Type B pancreatic cell (in vitro differentiated cells): ENCODE results near the gene AFF1. TPM values are rescaled to one million over a fixed set of nuclear protein-coding genes. Genes with fewer than 3 reads are reported as not detected.

Source experiments
- DNase-seq: peaks from one replicate; pipeline ENCODE4 v3.0.0; 2021; ENCODE audit warnings: mixed read lengths; ENCODE audit not compliant: unreplicated experiment; ENCODE audit errors: extremely low spot score
- H3K27ac Mint-ChIP-seq: 2 replicates; pipeline ENCODE4 v1.8.0; 2021; ENCODE audit warnings: mild to moderate bottlenecking, mixed read lengths
- H3K27me3 Mint-ChIP-seq: 2 replicates; pipeline ENCODE4 v1.8.0; 2021; ENCODE audit warnings: mixed read lengths
- H3K36me3 Mint-ChIP-seq: 2 replicates; pipeline ENCODE4 v1.8.0; 2021; ENCODE audit warnings: mixed read lengths
- H3K4me1 Mint-ChIP-seq: one replicate; pipeline ENCODE4 v1.8.0; 2021; ENCODE audit warnings: mixed read lengths; ENCODE audit not compliant: unreplicated experiment
- H3K4me3 Mint-ChIP-seq: 2 replicates; pipeline ENCODE4 v1.8.0; 2021; ENCODE audit warnings: mild to moderate bottlenecking, mixed read lengths
- H3K9me3 Mint-ChIP-seq: 2 replicates; pipeline ENCODE4 v1.8.0; 2021; ENCODE audit warnings: mixed read lengths
- total RNA-seq: library from RNA; stranded (reverse); gene quantifications from 2 replicates; pipeline ENCODE4 v1.2.1, GENCODE V29; 2021; ENCODE audit warnings: low replicate concordance
- TF ChIP-seq, protein P1 (sequence below): fragments of 200-600 bp; sonication (generic); conservative IDR thresholded peaks from 2 replicates; pipeline ENCODE4 v1.5.0; 2021; ENCODE audit warnings: antibody characterized with exemption, mild to moderate bottlenecking

The AFF1 gene
- total RNA-seq, 1 donor from 2014 or later, result 39.7 TPM

DNA sequence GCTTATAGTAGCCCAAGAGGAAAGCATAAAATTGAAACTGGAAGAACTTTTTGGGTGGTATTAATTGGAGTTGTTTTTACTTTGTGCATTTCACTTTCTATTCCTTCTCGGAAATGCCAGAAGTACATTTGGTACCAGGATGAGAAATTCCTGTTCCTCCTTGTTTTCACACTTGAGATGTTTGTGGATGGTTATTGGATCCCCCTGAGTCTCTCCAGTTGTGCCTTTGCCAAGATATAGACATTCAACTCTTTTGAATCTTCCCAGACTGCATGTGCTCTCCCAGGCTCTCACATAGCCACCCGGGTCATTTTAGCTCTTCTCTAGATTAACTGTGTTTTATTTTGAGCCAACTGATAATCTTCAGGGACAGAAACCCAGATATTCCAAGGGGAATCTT lies 120.5 kb downstream of the AFF1 start:
- DNase-seq, result no peak
- no peaks in the 10 kb centered on the region for H3K27me3 Mint-ChIP-seq
- H3K9me3 Mint-ChIP-seq, result no peaks in the 10 kb centered on the region
- TF ChIP-seq, protein P1, sequence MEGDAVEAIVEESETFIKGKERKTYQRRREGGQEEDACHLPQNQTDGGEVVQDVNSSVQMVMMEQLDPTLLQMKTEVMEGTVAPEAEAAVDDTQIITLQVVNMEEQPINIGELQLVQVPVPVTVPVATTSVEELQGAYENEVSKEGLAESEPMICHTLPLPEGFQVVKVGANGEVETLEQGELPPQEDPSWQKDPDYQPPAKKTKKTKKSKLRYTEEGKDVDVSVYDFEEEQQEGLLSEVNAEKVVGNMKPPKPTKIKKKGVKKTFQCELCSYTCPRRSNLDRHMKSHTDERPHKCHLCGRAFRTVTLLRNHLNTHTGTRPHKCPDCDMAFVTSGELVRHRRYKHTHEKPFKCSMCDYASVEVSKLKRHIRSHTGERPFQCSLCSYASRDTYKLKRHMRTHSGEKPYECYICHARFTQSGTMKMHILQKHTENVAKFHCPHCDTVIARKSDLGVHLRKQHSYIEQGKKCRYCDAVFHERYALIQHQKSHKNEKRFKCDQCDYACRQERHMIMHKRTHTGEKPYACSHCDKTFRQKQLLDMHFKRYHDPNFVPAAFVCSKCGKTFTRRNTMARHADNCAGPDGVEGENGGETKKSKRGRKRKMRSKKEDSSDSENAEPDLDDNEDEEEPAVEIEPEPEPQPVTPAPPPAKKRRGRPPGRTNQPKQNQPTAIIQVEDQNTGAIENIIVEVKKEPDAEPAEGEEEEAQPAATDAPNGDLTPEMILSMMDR, result no peak
- no peak overlapping the region for H3K27ac Mint-ChIP-seq
- no peak overlapping the region for H3K4me3 Mint-ChIP-seq
- H3K4me1 Mint-ChIP-seq, result peaks cover 56% of the 10 kb centered on the region
- H3K36me3 Mint-ChIP-seq, result peaks cover 39% of the 10 kb centered on the region

DNA sequence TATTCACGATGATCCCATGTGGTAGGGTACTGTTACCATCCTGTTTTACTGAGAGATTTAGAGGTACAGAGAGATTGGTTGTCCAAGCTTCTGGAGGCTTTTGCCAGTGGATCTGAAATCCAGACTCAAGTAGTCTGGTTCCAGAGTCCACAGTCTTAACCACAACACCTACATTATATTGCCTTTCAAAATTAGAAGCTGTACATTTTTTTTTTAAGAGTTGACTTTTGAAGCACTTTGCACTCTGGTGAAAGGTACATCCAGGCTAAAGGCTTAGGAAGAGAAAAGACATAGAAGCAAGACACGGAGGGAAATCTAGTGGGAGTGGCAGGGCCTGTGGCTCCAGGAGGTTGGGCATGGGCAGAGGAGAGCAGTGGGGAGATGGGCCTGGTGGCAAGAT lies 122.1 kb downstream of the AFF1 start:
- Mint-ChIP-seq H3K27ac (no peak overlapping the region), H3K4me1 (peaks cover 53% of the 10 kb centered on the region), H3K36me3 (peaks cover 36% of the 10 kb centered on the region), H3K9me3 (no peaks in the 10 kb centered on the region), H3K27me3 (no peaks in the 10 kb centered on the region), H3K4me3 (no peak overlapping the region)
- no peak for DNase-seq
- TF ChIP-seq, protein P1, result no peak

DNA sequence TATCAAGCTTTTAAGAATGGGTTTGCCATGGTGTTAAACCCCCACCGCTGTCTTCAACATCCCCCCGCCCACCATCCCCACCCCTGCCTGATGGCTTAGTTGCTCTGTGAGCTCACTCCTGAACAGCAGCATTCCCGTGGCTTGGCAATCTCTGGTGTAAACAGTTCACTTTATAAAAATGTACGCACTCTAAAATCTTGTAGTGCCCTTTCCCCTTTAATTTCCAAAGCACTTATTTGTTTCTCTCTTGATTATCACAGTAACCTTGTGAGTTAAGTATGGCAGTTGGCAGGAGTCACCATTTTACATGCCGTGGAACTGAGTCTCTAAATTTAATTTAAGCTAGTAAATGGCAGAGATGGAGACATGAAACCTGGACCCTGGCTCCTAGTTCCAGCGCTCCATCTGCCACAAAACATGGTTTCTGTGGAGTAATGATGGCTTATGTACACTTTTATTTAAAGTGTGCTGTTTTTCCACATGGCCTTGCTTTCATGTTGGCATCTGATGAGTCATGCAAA lies 123.1 kb downstream of the AFF1 start:
- no peaks in the 10 kb centered on the region for H3K27me3 Mint-ChIP-seq
- peaks cover 33% of the 10 kb centered on the region for H3K36me3 Mint-ChIP-seq
- H3K9me3 Mint-ChIP-seq, result no peaks in the 10 kb centered on the region
- H3K4me1 Mint-ChIP-seq, result peaks cover 46% of the 10 kb centered on the region
- DNase-seq, result no peak
- H3K4me3 Mint-ChIP-seq, result no peak overlapping the region
- TF ChIP-seq, protein P1, result no peak
- H3K27ac Mint-ChIP-seq, result no peak overlapping the region

DNA sequence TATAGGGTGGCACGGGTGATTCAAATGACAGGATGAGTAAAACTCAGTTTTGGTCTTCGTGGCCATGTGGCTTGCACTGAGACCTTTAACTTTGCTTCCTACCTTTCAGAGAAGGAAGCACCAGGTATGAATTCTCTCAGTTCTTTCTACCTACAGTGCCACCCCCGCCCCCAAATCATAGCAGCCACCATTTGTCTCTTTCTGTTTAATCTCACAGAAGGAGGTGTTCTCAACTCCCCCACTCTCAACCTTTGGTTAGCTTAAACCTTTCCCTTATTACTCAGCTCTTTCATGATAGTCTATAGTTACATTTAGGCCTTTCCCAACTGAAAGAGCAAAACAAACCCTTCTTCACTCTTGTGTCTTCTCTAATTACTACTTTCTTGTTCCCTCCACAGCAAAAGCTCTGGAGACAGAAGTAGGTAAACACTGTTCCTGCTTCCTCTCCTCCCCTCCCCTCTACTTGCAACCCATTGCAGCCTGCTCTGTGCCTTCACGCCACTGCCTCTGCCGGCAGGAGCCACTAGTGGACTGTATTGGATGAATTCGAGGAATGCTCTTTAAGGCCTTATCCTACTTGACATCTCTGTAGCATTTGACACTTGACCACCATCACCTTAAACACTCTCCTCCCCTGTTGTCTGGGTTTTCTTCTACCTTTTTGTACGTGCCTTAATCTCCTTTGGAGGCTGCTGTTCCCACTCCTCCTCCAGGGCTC lies 123.7 kb downstream of the AFF1 start:
- TF ChIP-seq, protein P1, result peak; percentile 37
- Mint-ChIP-seq H3K4me1 (peaks cover 40% of the 10 kb centered on the region), H3K27ac (peak overlapping the region; percentile 67), H3K9me3 (no peaks in the 10 kb centered on the region), H3K36me3 (peaks cover 33% of the 10 kb centered on the region), H3K27me3 (no peaks in the 10 kb centered on the region), H3K4me3 (no peak overlapping the region)
- no peak for DNase-seq

DNA sequence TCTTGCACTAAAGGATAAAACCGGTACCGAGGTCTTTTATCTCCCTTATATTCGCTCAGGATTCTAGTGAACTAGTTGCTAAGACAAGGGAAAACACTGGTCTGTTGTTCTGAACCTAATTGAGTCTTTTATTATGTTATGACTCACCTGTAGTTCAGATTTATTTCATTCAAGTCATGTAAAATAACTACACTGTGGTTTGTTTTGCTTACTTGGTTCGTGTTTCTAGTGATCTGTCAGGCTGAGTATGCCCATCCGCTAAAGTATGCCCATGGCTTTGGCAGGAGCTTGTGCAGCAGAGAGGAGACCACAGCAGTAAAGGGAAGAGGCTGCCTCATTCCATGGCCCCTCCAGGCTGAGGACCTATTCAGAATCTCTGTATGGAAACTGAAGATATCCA lies 126.1 kb downstream of the AFF1 start:
- TF ChIP-seq, protein P1, result no peak
- Mint-ChIP-seq H3K36me3 (peaks cover 42% of the 10 kb centered on the region), H3K27ac (peak overlapping the region; percentile 30), H3K4me3 (no peak overlapping the region), H3K4me1 (peaks cover 20% of the 10 kb centered on the region), H3K9me3 (no peaks in the 10 kb centered on the region), H3K27me3 (no peaks in the 10 kb centered on the region)
- DNase-seq, result no peak
